Measurements from ENCODE around the gene ATP1B4. TPM values are rescaled to one million over a fixed set of nuclear protein-coding genes. Genes with fewer than 3 reads are reported as not detected.
A peak's percentile ranks its signal among the peaks of the same experiment; 100 is the strongest.

Gene ATP1B4
- total RNA-seq: 0.74 TPM

GRCh38 chrX:120361764-120362305 is at the start of gene ATP1B4:
ATP1B4 (plus strand) TSS chrX:120362089; CDS start chrX:120362169, 80 bp downstream.
- H3K9me3 ChIP-seq: no peaks in the 10 kb centered on the region
- H3K4me1 ChIP-seq: no peaks in the 10 kb centered on the region
- TF ChIP-seq POLR2AphosphoS5 (IDR thresholded peaks at IDR 0.05; ENCODE audit: insufficient read depth in 1 of 2, low read depth in 1 of 2) (no peak), POLR2A (IDR thresholded peaks at IDR 0.05) (no peak), CTCF (IDR thresholded peaks at IDR 0.05) (no peak)
- intact Hi-C loops (cut with DNase I): no loop called here
- H3K36me3 ChIP-seq: no peaks in the 10 kb centered on the region
- H3K4me3 ChIP-seq: no peak within 1 kb of the TSS
- DNase-seq (ENCODE audit: extremely low spot score in 2 of 2): no peak
- H3K27me3 ChIP-seq: no peaks in the 10 kb centered on the region
- no peak within 1 kb of the TSS for H3K27ac ChIP-seq

- H3K36me3 ChIP-seq: no peaks in the 10 kb centered on the region
- H3K9me3 ChIP-seq: no peaks in the 10 kb centered on the region
- intact Hi-C loops (cut with DNase I): no loop called here
- H3K27ac ChIP-seq: no peak overlapping the region
- DNase-seq (ENCODE audit: extremely low spot score in 2 of 2): no peak
- no peak overlapping the region for H3K4me3 ChIP-seq
- no peaks in the 10 kb centered on the region for H3K4me1 ChIP-seq
- no peak for TF ChIP-seq POLR2A (IDR thresholded peaks at IDR 0.05)
- no peak for TF ChIP-seq CTCF (IDR thresholded peaks at IDR 0.05)
- TF ChIP-seq POLR2AphosphoS5 (IDR thresholded peaks at IDR 0.05; ENCODE audit: insufficient read depth in 1 of 2, low read depth in 1 of 2): no peak
- H3K27me3 ChIP-seq: no peaks in the 10 kb centered on the region
Measured at GRCh38 chrX:120315776-120316175, 46.1 kb upstream of the ATP1B4 start.

GRCh38 chrX:120316587-120317283 is 45.2 kb upstream of the ATP1B4 start:
- TF ChIP-seq POLR2AphosphoS5 (IDR thresholded peaks at IDR 0.05; ENCODE audit: insufficient read depth in 1 of 2, low read depth in 1 of 2): peak in 1 of 2 donors; percentile 35
- no peak for TF ChIP-seq POLR2A (IDR thresholded peaks at IDR 0.05)
- no peak for TF ChIP-seq CTCF (IDR thresholded peaks at IDR 0.05)
- no peak for DNase-seq (ENCODE audit: extremely low spot score in 2 of 2)
- Histone ChIP-seq H3K4me1 (no peaks in the 10 kb centered on the region), H3K36me3 (no peaks in the 10 kb centered on the region), H3K9me3 (no peaks in the 10 kb centered on the region), H3K4me3 (no peak overlapping the region), H3K27ac (no peak overlapping the region), H3K27me3 (no peaks in the 10 kb centered on the region)
- intact Hi-C loops (cut with DNase I): no loop called here

GRCh38 chrX:120318411-120318810 is 43.5 kb upstream of the ATP1B4 start:
- H3K4me1 ChIP-seq: no peaks in the 10 kb centered on the region
- H3K9me3 ChIP-seq: no peaks in the 10 kb centered on the region
- H3K36me3 ChIP-seq: no peaks in the 10 kb centered on the region
- H3K27ac ChIP-seq: no peak overlapping the region
- no peak for DNase-seq (ENCODE audit: extremely low spot score in 2 of 2)
- H3K27me3 ChIP-seq: no peaks in the 10 kb centered on the region
- intact Hi-C loops (cut with DNase I): no loop called here
- no peak overlapping the region for H3K4me3 ChIP-seq
- TF ChIP-seq POLR2A (IDR thresholded peaks at IDR 0.05) (no peak), POLR2AphosphoS5 (IDR thresholded peaks at IDR 0.05; ENCODE audit: insufficient read depth in 1 of 2, low read depth in 1 of 2) (no peak), CTCF (IDR thresholded peaks at IDR 0.05) (no peak)
